GM12878 (cell line): ENCODE data around the gene CLDN14. TPM values are rescaled to one million over a fixed set of nuclear protein-coding genes. Genes with fewer than 3 reads are reported as not detected.

ENCODE experiments used
- ATAC-seq: fragments of 200-7000 bp; cut with Tn5 transposase; 3 replicates; pipeline ENCODE4 v1.9.1; 2020; ENCODE audit warnings: mild to moderate bottlenecking, moderate library complexity
- BruUV-seq: library from RNA; stranded (reverse); fragments of 400-500 nt; replicated peaks from 2 replicates; lab custom pipeline; 2021; lab: Mats Ljungman, UMichigan
- CTCF ChIA-PET: fragments of 300-600 bp; sonication (Branson Sonifier 250); formaldehyde crosslinking; extraction: SDS; loops from one replicate; lab custom pipeline; 2021; ENCODE audit warnings: inconsistent platforms; lab: Yijun Ruan, JAX
- POLR2A ChIA-PET: fragments of 350-600 bp; formaldehyde crosslinking; extraction: SDS; loops from one replicate; lab custom pipeline; 2021; ENCODE audit warnings: inconsistent platforms; lab: Charles Lee
- RAD21 ChIA-PET: fragments of 300-600 bp; sonication (Branson Sonifier 250); formaldehyde crosslinking; loops from one replicate; lab custom pipeline; 2023; ENCODE audit warnings: antibody characterized with exemption; ENCODE audit not compliant: unreplicated experiment; lab: Charles Lee
- SMC1A ChIA-PET: fragments of 300-600 bp; sonication (Branson Sonifier 250); formaldehyde crosslinking; loops from one replicate; lab custom pipeline; 2023; ENCODE audit not compliant: unreplicated experiment, uncharacterized antibody; lab: Charles Lee
- DNase-seq: peaks from one replicate; pipeline ENCODE4 v3.0.0-alpha.2; 2011; ENCODE audit warnings: low read depth, low spot score
- FAIRE-seq: peaks from 3 replicates; lab custom pipeline; 2011; peaks lifted over from hg19 to GRCh38; lab: Jason Lieb, UNC
- H2AFZ ChIP-seq: 2 replicates; pipeline ENCODE4 v1.6.0; 2011; ENCODE audit warnings: low read depth, low read length, control low read depth; ENCODE audit not compliant: control insufficient read depth
- H3K27ac ChIP-seq: 2 replicates; pipeline ENCODE4 v1.5.1; 2011; ENCODE audit warnings: control low read depth; ENCODE audit not compliant: control insufficient read depth, insufficient read depth
- H3K27me3 ChIP-seq, 2 experiments: replicated peaks in 1 of 2; 2 replicates each; pipeline versions ENCODE4 v1.6.0 to v1.6.1; 2011; ENCODE audit warnings: low read length in 1 of 2; ENCODE audit not compliant: control insufficient read depth in 2 of 2, insufficient read depth in 2 of 2
- H3K36me3 ChIP-seq, 2 experiments: 2 replicates each; pipeline ENCODE4 v1.5.1; 2011; ENCODE audit warnings: low read length in 1 of 2; ENCODE audit not compliant: control insufficient read depth in 2 of 2, insufficient read depth in 2 of 2
- H3K4me1 ChIP-seq: 2 replicates; pipeline ENCODE4 v1.6.1; 2011; ENCODE audit warnings: mild to moderate bottlenecking, low read length, moderate library complexity, mixed read lengths; ENCODE audit not compliant: control insufficient read depth, insufficient read depth
- H3K4me2 ChIP-seq: 2 replicates; pipeline ENCODE4 v1.6.0; 2011; ENCODE audit warnings: control low read depth; ENCODE audit not compliant: control insufficient read depth, insufficient read depth
- H3K4me3 ChIP-seq: fragments of 200-600 bp; sonication (generic); 2 replicates; pipeline ENCODE4 v1.5.1; 2016
- H3K79me2 ChIP-seq: 2 replicates; pipeline ENCODE4 v1.6.0; 2011; ENCODE audit warnings: low read length; ENCODE audit not compliant: control insufficient read depth, insufficient read depth
- H3K9ac ChIP-seq: 2 replicates; pipeline ENCODE4 v1.8.0; 2011; ENCODE audit warnings: low read length, control low read depth, mixed read lengths; ENCODE audit not compliant: control insufficient read depth, insufficient read depth
- H3K9me3 ChIP-seq: replicated peaks from 3 replicates; pipeline ENCODE4 v1.5.1; 2011; ENCODE audit warnings: mild to moderate bottlenecking, low read length; ENCODE audit not compliant: control insufficient read depth, insufficient read depth
- H4K20me1 ChIP-seq: 2 replicates; pipeline ENCODE4 v1.6.0; 2011; ENCODE audit not compliant: control insufficient read depth, insufficient read depth
- MAX ChIP-seq: IDR thresholded peaks from 2 replicates; pipeline ENCODE4 v1.6.1; 2012; ENCODE audit warnings: low read depth, low read length, improper control_type of control experiment
- NFYB ChIP-seq: IDR thresholded peaks from 2 replicates; pipeline ENCODE4 v1.6.1; 2011; ENCODE audit warnings: low read depth, mild to moderate bottlenecking, low read length, improper control_type of control experiment, moderate library complexity; ENCODE audit not compliant: insufficient read depth
- SMC3 ChIP-seq: IDR thresholded peaks from 2 replicates; pipeline ENCODE4 v1.6.1; 2011; ENCODE audit warnings: low read length, improper control_type of control experiment, borderline replicate concordance
- TAF1 ChIP-seq: IDR thresholded peaks from 2 replicates; pipeline ENCODE4 v1.6.1; 2011; ENCODE audit warnings: mild to moderate bottlenecking, low read depth, low read length, borderline replicate concordance
- YBX1 ChIP-seq: fragments of 450-650 bp; IDR thresholded peaks from 2 replicates; pipeline ENCODE4 v1.6.1; 2016; ENCODE audit warnings: antibody characterized with exemption
- WGBS: methylation state at CpG from one replicate; pipeline ENCODE4 v1.1.6; 2016; ENCODE audit warnings: low lambda C conversion rate; ENCODE audit not compliant: insufficient replicate concordance, insufficient coverage; ENCODE audit errors: missing lambda C conversion rate; 5-methylcytosine and 5-hydroxymethylcytosine counted together
- in situ Hi-C: fragments of 300-500 bp; cut with MboI; formaldehyde crosslinking; loops from 9 replicates; pipeline ENCODE4 v1.14.3; 2018; ENCODE audit warnings: mixed read lengths
- intact Hi-C: fragments of 100-400 bp; cut with micrococcal nuclease; formaldehyde crosslinking; loops from one replicate; pipeline ENCODE4 v1.14.2; 2022; ENCODE audit not compliant: unreplicated experiment
- polyA plus RNA-seq, 11 experiments: library from polyadenylated mRNA; depleted of rRNA in 4 of 11; unstranded in 6 of 11; stranded (reverse) in 5 of 11; fragments of >200 nt; fragmentation: Nextera tagmentation in 4 of 11; fragmentation: Illumina TruSeq in 1 of 11; extraction: Ambion mirVana in 4 of 11; extraction: Trizol in 1 of 11; gene quantifications; 1 replicate in 1 of 11; 2 replicates in 10 of 11; pipeline versions ENCODE4 v1.2.1 to v1.2.3, GENCODE V29; 2011 to 2016; ENCODE audit warnings: inconsistent platforms in 2 of 11, missing spikeins in 2 of 11, low read depth in 1 of 11
- total RNA-seq, 4 experiments: library from RNA; depleted of rRNA in 3 of 4; stranded (reverse); fragments of >200 nt in 3 of 4; fragmentation: Illumina TruSeq in 1 of 4; extraction: Trizol in 1 of 4; gene quantifications; 2 replicates each; pipeline versions ENCODE4 v1.2.1 to v1.2.3, GENCODE V29; 2013 to 2021
- TF ChIP-seq, protein P1 (sequence below): IDR thresholded peaks from 2 replicates; pipeline ENCODE4 v1.6.1; 2012; ENCODE audit warnings: low read depth, low read length, improper control_type of control experiment
- TF ChIP-seq, protein P2 (sequence below): fragments of 450-650 bp; IDR thresholded peaks from 2 replicates; pipeline ENCODE4 v1.6.1; 2017; ENCODE audit warnings: low read depth, mild to moderate bottlenecking, moderate library complexity
- TF ChIP-seq, protein P3 (sequence below): fragments of 450-650 bp; IDR thresholded peaks from 2 replicates; pipeline ENCODE4 v1.6.1; 2017; ENCODE audit warnings: mild to moderate bottlenecking

The CLDN14 gene
- total and polyA plus RNA-seq, 10 of the 15 experiments (the other 5 are each of a cell fraction or from before 2014, with no cell fraction given): 0.90 to 19.4 (median 6.6) TPM

DNA sequence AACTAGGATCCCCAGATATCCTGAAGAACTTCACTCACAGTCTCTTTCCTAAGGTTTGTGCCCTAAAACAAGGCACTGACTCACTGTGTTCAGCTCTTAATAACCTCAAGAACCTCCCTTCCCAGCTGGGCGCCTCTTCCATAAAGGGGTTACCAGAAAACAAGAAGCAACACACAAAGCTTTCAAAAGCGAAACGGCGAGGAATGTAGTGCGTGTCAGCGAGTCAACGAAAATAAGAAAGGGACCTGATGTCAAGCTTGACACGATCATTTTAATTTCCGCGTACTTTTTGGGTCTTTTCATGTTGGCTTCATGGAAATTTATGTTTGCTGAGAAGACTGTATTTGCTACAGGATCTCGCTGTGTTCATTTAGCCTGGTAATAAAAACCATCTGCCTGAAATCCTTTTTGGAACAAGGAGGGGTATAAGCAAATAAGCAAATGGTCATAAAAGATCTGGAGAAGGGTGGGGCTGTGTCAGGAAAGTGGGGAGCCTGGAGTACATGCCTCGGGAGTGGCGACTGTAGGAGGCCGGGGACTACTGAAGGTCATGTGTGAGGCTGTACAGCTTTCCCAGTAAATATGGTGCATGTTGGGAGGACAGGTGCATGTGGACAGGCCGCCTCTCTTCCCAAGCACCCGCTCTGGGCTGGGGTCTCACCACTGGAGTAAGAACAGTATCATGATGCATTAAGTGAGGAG, 11.4 kb upstream of the CLDN14 start:
- in situ Hi-C loops (no loop called here), intact Hi-C loops (no loop called here)
- FAIRE-seq (no peak), DNase-seq (no peak), ATAC-seq (no peak)
- Histone ChIP-seq H3K9ac (no peak overlapping the region), H2AFZ (no peak overlapping the region), H3K9me3 (no peaks in the 10 kb centered on the region; the same call in 2 of the 3 replicates), H3K4me1 (no peaks in the 10 kb centered on the region), H3K4me3 (no peak overlapping the region), H4K20me1 (no peaks in the 10 kb centered on the region), H3K79me2 (no peaks in the 10 kb centered on the region), H3K27ac (no peak overlapping the region), H3K36me3 (no peaks in the 10 kb centered on the region), H3K27me3 (no peaks in the 10 kb centered on the region), H3K4me2 (no peak overlapping the region)
- TF ChIP-seq NFYB (no peak), YBX1 (no peak), MAX (no peak)
- BruUV-seq: no TSS peak
- CTCF ChIA-PET: no interaction called here
- 76% methylated on average over 16 of the region's 16 CpGs for WGBS
- POLR2A ChIA-PET: no interaction called here
- SMC1A ChIA-PET: no interaction called here
- RAD21 ChIA-PET: no interaction called here

GRCh38 chr21:36489776-36490165, 9.8 kb upstream of the CLDN14 start:
- no peaks in the 10 kb centered on the region for H3K36me3 ChIP-seq
- H3K4me1 ChIP-seq: no peaks in the 10 kb centered on the region
- ChIA-PET SMC1A (no interaction called here), CTCF (interaction anchor here (0.9 kb wide), 2 partner anchors 36 to 234 kb away, joined by 3 read pairs; no protein-coding TSS in a partner anchor), RAD21 (no interaction called here), POLR2A (interaction anchor here (0.6 to 0.7 kb wide), 2 partner anchors 424 to 871 kb away, joined by 3 to 5 read pairs; no protein-coding TSS in a partner anchor)
- in situ Hi-C loops (no loop called here), intact Hi-C loops (no loop called here)
- no TSS peak for BruUV-seq
- no peak overlapping the region for H3K4me3 ChIP-seq
- no peaks in the 10 kb centered on the region for H3K27me3 ChIP-seq
- no peak overlapping the region for H3K4me2 ChIP-seq
- no peaks in the 10 kb centered on the region for H3K79me2 ChIP-seq
- DNase-seq (no peak), FAIRE-seq (no peak), ATAC-seq (no peak)
- no peak overlapping the region for H3K9ac ChIP-seq
- no peaks in the 10 kb centered on the region for H3K9me3 ChIP-seq
- no peak for TF ChIP-seq SMC3
- TF ChIP-seq, protein P1, sequence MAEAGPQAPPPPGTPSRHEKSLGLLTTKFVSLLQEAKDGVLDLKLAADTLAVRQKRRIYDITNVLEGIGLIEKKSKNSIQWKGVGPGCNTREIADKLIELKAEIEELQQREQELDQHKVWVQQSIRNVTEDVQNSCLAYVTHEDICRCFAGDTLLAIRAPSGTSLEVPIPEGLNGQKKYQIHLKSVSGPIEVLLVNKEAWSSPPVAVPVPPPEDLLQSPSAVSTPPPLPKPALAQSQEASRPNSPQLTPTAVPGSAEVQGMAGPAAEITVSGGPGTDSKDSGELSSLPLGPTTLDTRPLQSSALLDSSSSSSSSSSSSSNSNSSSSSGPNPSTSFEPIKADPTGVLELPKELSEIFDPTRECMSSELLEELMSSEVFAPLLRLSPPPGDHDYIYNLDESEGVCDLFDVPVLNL: no peak
- no peak for TF ChIP-seq TAF1
- TF ChIP-seq, protein P2, sequence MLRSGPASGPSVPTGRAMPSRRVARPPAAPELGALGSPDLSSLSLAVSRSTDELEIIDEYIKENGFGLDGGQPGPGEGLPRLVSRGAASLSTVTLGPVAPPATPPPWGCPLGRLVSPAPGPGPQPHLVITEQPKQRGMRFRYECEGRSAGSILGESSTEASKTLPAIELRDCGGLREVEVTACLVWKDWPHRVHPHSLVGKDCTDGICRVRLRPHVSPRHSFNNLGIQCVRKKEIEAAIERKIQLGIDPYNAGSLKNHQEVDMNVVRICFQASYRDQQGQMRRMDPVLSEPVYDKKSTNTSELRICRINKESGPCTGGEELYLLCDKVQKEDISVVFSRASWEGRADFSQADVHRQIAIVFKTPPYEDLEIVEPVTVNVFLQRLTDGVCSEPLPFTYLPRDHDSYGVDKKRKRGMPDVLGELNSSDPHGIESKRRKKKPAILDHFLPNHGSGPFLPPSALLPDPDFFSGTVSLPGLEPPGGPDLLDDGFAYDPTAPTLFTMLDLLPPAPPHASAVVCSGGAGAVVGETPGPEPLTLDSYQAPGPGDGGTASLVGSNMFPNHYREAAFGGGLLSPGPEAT: no peak
- no peak for TF ChIP-seq NFYB
- TF ChIP-seq, protein P3, sequence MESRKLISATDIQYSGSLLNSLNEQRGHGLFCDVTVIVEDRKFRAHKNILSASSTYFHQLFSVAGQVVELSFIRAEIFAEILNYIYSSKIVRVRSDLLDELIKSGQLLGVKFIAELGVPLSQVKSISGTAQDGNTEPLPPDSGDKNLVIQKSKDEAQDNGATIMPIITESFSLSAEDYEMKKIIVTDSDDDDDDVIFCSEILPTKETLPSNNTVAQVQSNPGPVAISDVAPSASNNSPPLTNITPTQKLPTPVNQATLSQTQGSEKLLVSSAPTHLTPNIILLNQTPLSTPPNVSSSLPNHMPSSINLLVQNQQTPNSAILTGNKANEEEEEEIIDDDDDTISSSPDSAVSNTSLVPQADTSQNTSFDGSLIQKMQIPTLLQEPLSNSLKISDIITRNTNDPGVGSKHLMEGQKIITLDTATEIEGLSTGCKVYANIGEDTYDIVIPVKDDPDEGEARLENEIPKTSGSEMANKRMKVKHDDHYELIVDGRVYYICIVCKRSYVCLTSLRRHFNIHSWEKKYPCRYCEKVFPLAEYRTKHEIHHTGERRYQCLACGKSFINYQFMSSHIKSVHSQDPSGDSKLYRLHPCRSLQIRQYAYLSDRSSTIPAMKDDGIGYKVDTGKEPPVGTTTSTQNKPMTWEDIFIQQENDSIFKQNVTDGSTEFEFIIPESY: no peak
- WGBS: 75% methylated on average over 7 of the region's 7 CpGs
- H3K27ac ChIP-seq: no peak overlapping the region
- no peak overlapping the region for H2AFZ ChIP-seq
- no peaks in the 10 kb centered on the region for H4K20me1 ChIP-seq
